T-helper 1 cell (primary cell): Measurements from ENCODE around the gene ANKRD6.

Source experiments
- DNase-seq, 5 donors: peaks; one replicate each; pipeline ENCODE4 v3.0.0-alpha.2; 2012 to 2020

The ANKRD6 gene

GRCh38 chr6:89667872-89668556 is 235.1 kb downstream of the ANKRD6 start:
- DNase-seq: no peak

- DNase-seq: no peak
Measured at GRCh38 chr6:89669002-89669401, 236.1 kb downstream of the ANKRD6 start.

GRCh38 chr6:89670935-89671565 is 238.1 kb downstream of the ANKRD6 start:
- DNase-seq: no peak

GRCh38 chr6:89675949-89676748 is 243.2 kb downstream of the ANKRD6 start:
- DNase-seq: no peak

- no peak for DNase-seq
Measured at GRCh38 chr6:89678531-89678930, 245.6 kb downstream of the ANKRD6 start.

- no peak for DNase-seq
Measured at GRCh38 chr6:89679215-89680120, 246.5 kb downstream of the ANKRD6 start.

GRCh38 chr6:89680150-89680549 is 247.2 kb downstream of the ANKRD6 start:
- DNase-seq: no peak

- DNase-seq: no peak
Measured at GRCh38 chr6:89680551-89680950, 247.6 kb downstream of the ANKRD6 start.

- DNase-seq: no peak
Measured at GRCh38 chr6:89681983-89682564, 249.1 kb downstream of the ANKRD6 start.

GRCh38 chr6:89682991-89683390 is 250.0 kb downstream of the ANKRD6 start:
- DNase-seq: no peak
